OCI-LY1 (cell line): Measurements from ENCODE around the gene ODF4.

ENCODE experiments used
- EZH2 ChIP-seq: fragments of 200-600 bp; sonication (generic), shearing (Covaris generic); IDR thresholded peaks from 2 replicates; pipeline ENCODE4 v1.8.0; 2017; ENCODE audit warnings: borderline replicate concordance, mixed run types, mild to moderate bottlenecking, antibody characterized with exemption, low read length, moderate library complexity, mixed read lengths
- TF ChIP-seq, protein P1 (sequence below): fragments of 200-600 bp; sonication (generic), shearing (Covaris generic); IDR thresholded peaks from 2 replicates; pipeline ENCODE4 v1.5.1; 2017; ENCODE audit warnings: mild to moderate bottlenecking, antibody characterized with exemption, low read length, moderate library complexity, mixed read lengths

- TF ChIP-seq EZH2 = no peak
- TF ChIP-seq, protein P1, sequence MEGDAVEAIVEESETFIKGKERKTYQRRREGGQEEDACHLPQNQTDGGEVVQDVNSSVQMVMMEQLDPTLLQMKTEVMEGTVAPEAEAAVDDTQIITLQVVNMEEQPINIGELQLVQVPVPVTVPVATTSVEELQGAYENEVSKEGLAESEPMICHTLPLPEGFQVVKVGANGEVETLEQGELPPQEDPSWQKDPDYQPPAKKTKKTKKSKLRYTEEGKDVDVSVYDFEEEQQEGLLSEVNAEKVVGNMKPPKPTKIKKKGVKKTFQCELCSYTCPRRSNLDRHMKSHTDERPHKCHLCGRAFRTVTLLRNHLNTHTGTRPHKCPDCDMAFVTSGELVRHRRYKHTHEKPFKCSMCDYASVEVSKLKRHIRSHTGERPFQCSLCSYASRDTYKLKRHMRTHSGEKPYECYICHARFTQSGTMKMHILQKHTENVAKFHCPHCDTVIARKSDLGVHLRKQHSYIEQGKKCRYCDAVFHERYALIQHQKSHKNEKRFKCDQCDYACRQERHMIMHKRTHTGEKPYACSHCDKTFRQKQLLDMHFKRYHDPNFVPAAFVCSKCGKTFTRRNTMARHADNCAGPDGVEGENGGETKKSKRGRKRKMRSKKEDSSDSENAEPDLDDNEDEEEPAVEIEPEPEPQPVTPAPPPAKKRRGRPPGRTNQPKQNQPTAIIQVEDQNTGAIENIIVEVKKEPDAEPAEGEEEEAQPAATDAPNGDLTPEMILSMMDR = no peak
These were observed 27.4 kb upstream of the ODF4 start for GRCh38 chr17:8312251-8312650.
